Amniotic stem cell (primary cell): ENCODE data around the gene LIG3.
A peak's percentile ranks its signal among the peaks of the same experiment; 100 is the strongest.
"Not testable (repeated sequence)": the region's sequence is repeated elsewhere in the genome, so short reads cannot be mapped to it uniquely, and the experiment has no call there.

ENCODE experiments used
- DNase-seq: peaks from one replicate; lab custom pipeline; 2025; lab: John Stamatoyannopoulos, UW

Gene LIG3

GRCh38 chr17:34980353-34980680 is at the start of gene LIG3:
Gene LIG3 (plus strand): TSS chr17:34980512. CDS start chr17:34983006, 2,494 bp downstream.
- peak; percentile 87 for DNase-seq

- not testable (repeated sequence) for DNase-seq
Measured at GRCh38 chr17:34950780-34951179, 29.5 kb upstream of the LIG3 start.

- DNase-seq = no peak
Measured at GRCh38 chr17:34958438-34958837, 21.9 kb upstream of the LIG3 start.

- DNase-seq = peak; percentile 89
Measured at GRCh38 chr17:34961093-34961911, 19.0 kb upstream of the LIG3 start, which contains the start of the genes CCT6B and ZNF830. Gene CCT6B (minus strand): TSS chr17:34961460. CDS start chr17:34961393, 67 bp downstream. Gene ZNF830 (plus strand): TSS chr17:34961540. CDS start chr17:34961567, 27 bp downstream.

GRCh38 chr17:34974179-34974578 is 6.1 kb upstream of the LIG3 start:
- DNase-seq = no peak

- DNase-seq = no peak
Measured at GRCh38 chr17:34974794-34975785, 5.2 kb upstream of the LIG3 start.

GRCh38 chr17:34979153-34979552 is 1.2 kb upstream of the LIG3 start:
- no peak for DNase-seq

- peak; percentile 5 for DNase-seq
Measured at GRCh38 chr17:34979650-34980352, 511 bp upstream of the LIG3 start.

- peak; percentile 53 for DNase-seq
Measured at GRCh38 chr17:34980681-34981537, 597 bp downstream of the LIG3 start.

GRCh38 chr17:34981538-34982241 is 1.4 kb downstream of the LIG3 start:
- DNase-seq = no peak

GRCh38 chr17:34987232-34987631 is 6.9 kb downstream of the LIG3 start:
- DNase-seq = no peak

GRCh38 chr17:34988644-34989043 is 8.3 kb downstream of the LIG3 start:
- no peak for DNase-seq

GRCh38 chr17:34989473-34989872 is 9.2 kb downstream of the LIG3 start:
- DNase-seq = no peak

- DNase-seq = no peak
Measured at GRCh38 chr17:34990921-34991365, 10.6 kb downstream of the LIG3 start.

- DNase-seq = no peak
Measured at GRCh38 chr17:34991606-34992005, 11.3 kb downstream of the LIG3 start.

- DNase-seq = no peak
Measured at GRCh38 chr17:34993031-34993430, 12.7 kb downstream of the LIG3 start.

- DNase-seq = no peak
Measured at GRCh38 chr17:34996422-34997285, 16.3 kb downstream of the LIG3 start.

GRCh38 chr17:34997355-34997862 is 17.1 kb downstream of the LIG3 start:
- DNase-seq = peak; percentile 36

GRCh38 chr17:34998205-34998604 is 17.9 kb downstream of the LIG3 start:
- DNase-seq = peak; percentile 25
